Measurements from ENCODE around the gene PUM1.

The PUM1 gene

GRCh38 chr1:30966690-30967369, 98.7 kb downstream of the PUM1 start:
- Histone ChIP-seq H3K36me3 (ENCODE audit: control insufficient read depth, insufficient read depth, low read length) (peaks cover 41% of the 10 kb centered on the region), H3K27me3 (ENCODE audit: control insufficient read depth, insufficient read depth, low read length, poor library complexity, severe bottlenecking) (no peaks in the 10 kb centered on the region), H3K9me3 (ENCODE audit: control insufficient read depth, low read length) (no peaks in the 10 kb centered on the region), H3K4me1 (ENCODE audit: control insufficient read depth, insufficient read depth, low read length) (no peaks in the 10 kb centered on the region), H3K27ac (ENCODE audit: insufficient read depth, low read depth, low read length, poor library complexity, severe bottlenecking) (no peak overlapping the region), H3K4me3 (ENCODE audit: insufficient read depth, low read depth, low read length) (no peak overlapping the region)
- WGBS, 2 experiments: 94 to 97% methylated on average over 8 of the region's 8 CpGs

- no peaks in the 10 kb centered on the region for H3K9me3 ChIP-seq (ENCODE audit: control insufficient read depth, low read length)
- no peaks in the 10 kb centered on the region for H3K4me1 ChIP-seq (ENCODE audit: control insufficient read depth, insufficient read depth, low read length)
- H3K27me3 ChIP-seq (ENCODE audit: control insufficient read depth, insufficient read depth, low read length, poor library complexity, severe bottlenecking): no peaks in the 10 kb centered on the region
- H3K27ac ChIP-seq (ENCODE audit: insufficient read depth, low read depth, low read length, poor library complexity, severe bottlenecking): no peak overlapping the region
- no peak overlapping the region for H3K4me3 ChIP-seq (ENCODE audit: insufficient read depth, low read depth, low read length)
- peaks cover 44% of the 10 kb centered on the region for H3K36me3 ChIP-seq (ENCODE audit: control insufficient read depth, insufficient read depth, low read length)
- WGBS, 2 experiments: 94% methylated on average over 8 of the region's 8 CpGs
Observed at GRCh38 chr1:30965924-30966599, 99.5 kb downstream of the PUM1 start.

- Histone ChIP-seq H3K9me3 (ENCODE audit: control insufficient read depth, low read length) (no peaks in the 10 kb centered on the region), H3K4me1 (ENCODE audit: control insufficient read depth, insufficient read depth, low read length) (no peaks in the 10 kb centered on the region), H3K27ac (ENCODE audit: insufficient read depth, low read depth, low read length, poor library complexity, severe bottlenecking) (no peak overlapping the region), H3K36me3 (ENCODE audit: control insufficient read depth, insufficient read depth, low read length) (peaks cover 44% of the 10 kb centered on the region), H3K4me3 (ENCODE audit: insufficient read depth, low read depth, low read length) (no peak overlapping the region), H3K27me3 (ENCODE audit: control insufficient read depth, insufficient read depth, low read length, poor library complexity, severe bottlenecking) (no peaks in the 10 kb centered on the region)
- WGBS, 2 experiments: 97% methylated on average over 7 of the region's 7 CpGs
Observed at GRCh38 chr1:30964706-30965105, 100.8 kb downstream of the PUM1 start.

GRCh38 chr1:30962609-30963508, 102.7 kb downstream of the PUM1 start:
- no peak overlapping the region for H3K27ac ChIP-seq (ENCODE audit: insufficient read depth, low read depth, low read length, poor library complexity, severe bottlenecking)
- H3K27me3 ChIP-seq (ENCODE audit: control insufficient read depth, insufficient read depth, low read length, poor library complexity, severe bottlenecking): no peaks in the 10 kb centered on the region
- H3K9me3 ChIP-seq (ENCODE audit: control insufficient read depth, low read length): no peaks in the 10 kb centered on the region
- peaks cover 37% of the 10 kb centered on the region for H3K36me3 ChIP-seq (ENCODE audit: control insufficient read depth, insufficient read depth, low read length)
- WGBS, 2 experiments: 90 to 95% methylated on average over 6 of the region's 6 CpGs
- no peaks in the 10 kb centered on the region for H3K4me1 ChIP-seq (ENCODE audit: control insufficient read depth, insufficient read depth, low read length)
- no peak overlapping the region for H3K4me3 ChIP-seq (ENCODE audit: insufficient read depth, low read depth, low read length)

DNA sequence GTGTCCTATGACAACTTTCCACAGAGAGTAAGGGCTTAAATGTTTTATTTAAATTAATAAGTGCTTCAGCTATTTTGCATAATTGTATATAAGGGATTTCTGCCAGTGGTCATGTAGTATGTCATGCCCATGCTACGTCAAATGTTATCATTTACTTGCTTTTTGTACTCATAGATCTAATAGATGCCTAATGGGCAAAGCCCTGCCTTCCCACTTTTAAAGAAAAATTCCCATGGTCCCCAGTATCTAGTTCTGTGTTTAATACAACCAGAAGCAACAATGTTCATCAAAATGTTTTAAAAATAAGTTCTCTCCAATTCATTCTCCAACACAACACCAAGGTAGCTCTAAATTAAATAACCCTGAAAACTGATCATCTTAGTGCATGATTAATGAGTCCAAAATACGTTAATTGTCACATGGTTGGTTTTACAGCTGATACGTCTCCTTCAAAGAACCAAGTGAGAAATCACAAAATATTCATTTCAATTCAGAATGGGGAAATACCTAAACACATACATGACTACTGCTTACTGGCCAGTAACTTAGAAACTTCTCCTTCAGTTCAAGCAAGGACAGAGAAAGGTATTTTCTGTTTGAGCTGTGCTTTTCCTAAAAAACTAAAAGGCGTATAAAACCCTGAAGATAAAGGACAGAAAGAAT, 107.8 kb downstream of the PUM1 start:
- H3K4me1 ChIP-seq (ENCODE audit: control insufficient read depth, insufficient read depth, low read length): no peaks in the 10 kb centered on the region
- H3K36me3 ChIP-seq (ENCODE audit: control insufficient read depth, insufficient read depth, low read length): peaks cover 49% of the 10 kb centered on the region
- H3K27ac ChIP-seq (ENCODE audit: insufficient read depth, low read depth, low read length, poor library complexity, severe bottlenecking): no peak overlapping the region
- no peaks in the 10 kb centered on the region for H3K27me3 ChIP-seq (ENCODE audit: control insufficient read depth, insufficient read depth, low read length, poor library complexity, severe bottlenecking)
- H3K4me3 ChIP-seq (ENCODE audit: insufficient read depth, low read depth, low read length): no peak overlapping the region
- 96 to 98% methylated on average over 3 of the region's 4 CpGs for WGBS, 2 experiments
- H3K9me3 ChIP-seq (ENCODE audit: control insufficient read depth, low read length): no peaks in the 10 kb centered on the region

DNA sequence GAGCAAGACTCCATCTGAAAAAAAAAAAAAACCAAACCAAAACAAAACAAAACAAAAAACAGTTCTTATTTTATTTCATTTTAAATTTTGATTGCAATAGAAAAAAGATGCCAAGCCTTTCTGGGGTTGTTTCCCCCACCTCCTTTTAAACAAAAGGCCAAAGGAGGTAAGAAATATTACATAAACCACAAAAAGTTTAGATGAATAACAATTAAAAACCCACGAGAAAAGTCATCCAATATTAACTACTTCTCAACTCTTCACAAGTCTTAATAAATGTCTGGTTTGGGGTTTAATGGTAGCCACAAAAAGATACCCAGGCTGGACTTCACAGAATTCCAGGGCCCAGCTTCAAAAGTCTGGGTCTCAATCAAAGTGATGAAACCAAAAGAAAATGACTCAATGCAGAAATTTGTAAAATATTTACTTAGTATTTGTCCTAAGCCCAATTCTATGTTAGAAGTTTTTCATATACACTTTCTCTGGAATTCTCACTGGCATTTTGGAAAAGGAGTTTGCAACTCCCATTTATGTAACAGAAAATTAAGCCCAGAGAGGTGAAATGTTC, 110.0 kb downstream of the PUM1 start:
- H3K27ac ChIP-seq (ENCODE audit: insufficient read depth, low read depth, low read length, poor library complexity, severe bottlenecking): no peak overlapping the region
- H3K9me3 ChIP-seq (ENCODE audit: control insufficient read depth, low read length): no peaks in the 10 kb centered on the region
- no peaks in the 10 kb centered on the region for H3K27me3 ChIP-seq (ENCODE audit: control insufficient read depth, insufficient read depth, low read length, poor library complexity, severe bottlenecking)
- no peaks in the 10 kb centered on the region for H3K4me1 ChIP-seq (ENCODE audit: control insufficient read depth, insufficient read depth, low read length)
- no peak overlapping the region for H3K4me3 ChIP-seq (ENCODE audit: insufficient read depth, low read depth, low read length)
- H3K36me3 ChIP-seq (ENCODE audit: control insufficient read depth, insufficient read depth, low read length): peaks cover 55% of the 10 kb centered on the region
- 100% methylated on average over 1 of the region's 1 CpG; no CpG with 5 or more reads in 1 of the 2 experiments for WGBS, 2 experiments

DNA sequence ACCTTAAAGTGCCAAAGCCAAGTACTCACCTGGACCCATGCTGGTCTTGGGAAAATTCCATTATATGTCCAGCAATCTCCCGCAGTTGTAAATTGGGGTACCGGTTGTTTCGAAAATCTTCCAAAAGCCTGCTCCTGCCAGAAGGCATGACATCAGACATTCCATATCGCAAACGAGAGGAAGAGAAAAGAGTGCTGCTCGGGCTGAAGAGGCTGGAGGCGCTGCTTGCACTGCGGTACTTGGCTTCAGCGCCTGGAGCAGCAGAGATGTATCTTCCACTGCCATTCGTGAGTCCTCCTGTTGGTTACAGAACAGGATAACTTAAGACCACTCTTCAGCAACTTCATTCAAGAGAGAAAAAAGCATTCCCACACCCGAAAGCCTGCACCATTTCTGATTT, 111.8 kb downstream of the PUM1 start:
- Histone ChIP-seq H3K27me3 (ENCODE audit: control insufficient read depth, insufficient read depth, low read length, poor library complexity, severe bottlenecking) (no peaks in the 10 kb centered on the region), H3K9me3 (ENCODE audit: control insufficient read depth, low read length) (no peaks in the 10 kb centered on the region), H3K4me3 (ENCODE audit: insufficient read depth, low read depth, low read length) (no peak overlapping the region), H3K36me3 (ENCODE audit: control insufficient read depth, insufficient read depth, low read length) (peaks cover 66% of the 10 kb centered on the region), H3K4me1 (ENCODE audit: control insufficient read depth, insufficient read depth, low read length) (no peaks in the 10 kb centered on the region), H3K27ac (ENCODE audit: insufficient read depth, low read depth, low read length, poor library complexity, severe bottlenecking) (no peak overlapping the region)
- 94 to 97% methylated on average over 11 of the region's 11 CpGs for WGBS, 2 experiments

DNA sequence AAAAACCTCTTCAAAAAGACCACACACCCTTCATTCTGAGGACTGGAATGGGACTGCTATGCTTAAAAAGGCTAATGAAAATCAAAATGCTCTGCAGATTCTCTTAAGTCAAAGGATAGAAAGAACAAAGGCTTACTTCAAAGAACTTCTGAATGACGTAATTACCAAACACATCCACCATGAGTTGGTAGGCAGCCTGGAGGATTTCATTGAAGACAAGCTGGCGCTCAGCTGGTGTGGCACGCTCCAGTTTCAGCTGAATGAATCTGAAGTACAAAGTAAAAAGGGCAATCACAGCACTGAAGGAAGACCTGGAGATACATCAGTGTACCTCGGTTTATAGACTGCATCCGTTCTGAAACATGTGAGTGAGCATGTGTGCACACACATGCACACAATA, 113.4 kb downstream of the PUM1 start:
- Histone ChIP-seq H3K36me3 (ENCODE audit: control insufficient read depth, insufficient read depth, low read length) (peaks cover 72% of the 10 kb centered on the region), H3K9me3 (ENCODE audit: control insufficient read depth, low read length) (no peaks in the 10 kb centered on the region), H3K27me3 (ENCODE audit: control insufficient read depth, insufficient read depth, low read length, poor library complexity, severe bottlenecking) (no peaks in the 10 kb centered on the region), H3K4me3 (ENCODE audit: insufficient read depth, low read depth, low read length) (no peak overlapping the region), H3K4me1 (ENCODE audit: control insufficient read depth, insufficient read depth, low read length) (no peaks in the 10 kb centered on the region), H3K27ac (ENCODE audit: insufficient read depth, low read depth, low read length, poor library complexity, severe bottlenecking) (no peak overlapping the region)
- 94% methylated on average over 5 of the region's 5 CpGs for WGBS, 2 experiments

DNA sequence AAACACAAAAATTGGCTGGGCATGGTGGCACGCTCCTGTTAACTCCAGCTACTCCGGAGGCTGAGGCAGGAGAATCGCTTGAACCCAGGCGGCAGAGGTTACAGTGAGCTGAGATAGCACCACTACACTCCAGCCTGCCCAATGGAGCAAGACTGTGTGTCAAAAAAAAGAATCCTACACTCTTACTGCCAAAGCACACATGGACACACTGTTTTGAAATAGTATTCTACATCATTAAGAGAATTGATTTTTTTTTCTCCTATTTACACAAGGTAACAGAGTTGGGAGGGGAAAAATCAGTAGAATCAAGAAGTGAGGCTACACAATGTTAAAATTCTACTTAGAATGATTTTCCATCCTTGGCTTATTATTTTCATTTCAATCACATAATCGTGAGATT, 114.8 kb downstream of the PUM1 start:
- Histone ChIP-seq H3K27ac (ENCODE audit: insufficient read depth, low read depth, low read length, poor library complexity, severe bottlenecking) (no peak overlapping the region), H3K36me3 (ENCODE audit: control insufficient read depth, insufficient read depth, low read length) (peaks cover 62% of the 10 kb centered on the region), H3K9me3 (ENCODE audit: control insufficient read depth, low read length) (no peaks in the 10 kb centered on the region), H3K4me3 (ENCODE audit: insufficient read depth, low read depth, low read length) (no peak overlapping the region), H3K4me1 (ENCODE audit: control insufficient read depth, insufficient read depth, low read length) (no peaks in the 10 kb centered on the region), H3K27me3 (ENCODE audit: control insufficient read depth, insufficient read depth, low read length, poor library complexity, severe bottlenecking) (no peaks in the 10 kb centered on the region)
- WGBS, 2 experiments: 93 to 94% methylated on average over 5 of the region's 5 CpGs

Measured in ectodermal cell (in vitro differentiated cells).